B cell (primary cell): Measurements from ENCODE around the gene AGFG2.

Source experiments
- CTCF ChIP-seq: fragments of 200-600 bp; IDR thresholded peaks from one replicate; pipeline ENCODE4 v1.8.0; 2022; ENCODE audit warnings: antibody characterized with exemption, mild to moderate bottlenecking
- EZH2 ChIP-seq: IDR thresholded peaks from 2 replicates; pipeline ENCODE4 v1.6.1; 2012; ENCODE audit warnings: borderline replicate concordance, low read depth, mild to moderate bottlenecking, moderate library complexity, low read length; ENCODE audit not compliant: insufficient read depth, poor library complexity, severe bottlenecking

DNA sequence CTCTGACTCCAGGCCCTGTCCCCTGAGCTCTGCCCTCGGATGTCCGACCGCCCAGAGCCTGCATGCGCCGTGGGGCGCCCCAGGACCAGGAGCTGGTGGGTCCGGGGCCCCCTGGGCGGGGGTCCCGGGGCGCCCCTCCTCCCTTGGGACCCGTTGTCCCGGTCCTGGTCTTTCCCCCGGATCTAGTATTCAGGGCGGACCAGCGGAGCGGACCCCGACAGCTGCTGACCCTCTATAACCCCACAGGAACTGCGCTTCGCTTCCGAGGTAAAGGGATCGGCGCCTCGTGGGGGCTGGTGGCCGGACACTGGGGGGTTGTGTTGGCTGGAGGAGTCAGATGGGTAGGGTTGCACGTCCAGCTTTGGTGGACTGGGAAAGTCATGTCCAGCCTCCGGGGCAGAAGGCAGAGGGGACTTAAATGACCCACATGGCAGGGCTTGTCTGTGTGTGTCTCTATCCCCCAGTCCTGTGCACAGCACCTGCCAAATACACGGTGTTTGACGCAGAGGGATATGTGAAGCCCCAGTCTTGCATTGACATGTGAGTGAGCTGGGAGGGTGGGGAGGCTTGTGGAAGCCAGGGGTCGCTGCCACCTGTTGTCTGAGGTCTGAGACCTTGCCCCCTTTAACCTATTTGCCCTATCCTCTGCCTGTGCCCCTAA, 73.9 kb downstream of the AGFG2 start:
- TF ChIP-seq EZH2 (no peak), CTCF (no peak)
